ENCODE measurements around the gene KLHL5.

GRCh38 chr4:39047681-39048080 lies 14.4 kb upstream of the KLHL5 start:
- TF ChIP-seq CTCF (conservative IDR thresholded peaks at IDR 0.05; ENCODE audit: low read length) (no peak), EZH2phosphoT487 (IDR thresholded peaks at IDR 0.05; ENCODE audit: borderline replicate concordance) (no peak)

Data from Loucy (cell line).